Activated CD4-positive, alpha-beta T cell treated with anti-CD3 and anti-CD28 coated beads, Interleukin-10, Interleukin-2, amounts not matched to agents 100 ng/mL and 50 ng/mL, durations not matched to agents 16 hours and 8 hours (primary cell): ENCODE results near the gene CYP27A1.
"Not testable (repeated sequence)": the region's sequence is repeated elsewhere in the genome, so short reads cannot be mapped to it uniquely, and the experiment has no call there.

ENCODE experiments used
- DNase-seq: peaks from one replicate; pipeline ENCODE4 v3.0.0-alpha.2; 2020

CYP27A1 gene

DNA sequence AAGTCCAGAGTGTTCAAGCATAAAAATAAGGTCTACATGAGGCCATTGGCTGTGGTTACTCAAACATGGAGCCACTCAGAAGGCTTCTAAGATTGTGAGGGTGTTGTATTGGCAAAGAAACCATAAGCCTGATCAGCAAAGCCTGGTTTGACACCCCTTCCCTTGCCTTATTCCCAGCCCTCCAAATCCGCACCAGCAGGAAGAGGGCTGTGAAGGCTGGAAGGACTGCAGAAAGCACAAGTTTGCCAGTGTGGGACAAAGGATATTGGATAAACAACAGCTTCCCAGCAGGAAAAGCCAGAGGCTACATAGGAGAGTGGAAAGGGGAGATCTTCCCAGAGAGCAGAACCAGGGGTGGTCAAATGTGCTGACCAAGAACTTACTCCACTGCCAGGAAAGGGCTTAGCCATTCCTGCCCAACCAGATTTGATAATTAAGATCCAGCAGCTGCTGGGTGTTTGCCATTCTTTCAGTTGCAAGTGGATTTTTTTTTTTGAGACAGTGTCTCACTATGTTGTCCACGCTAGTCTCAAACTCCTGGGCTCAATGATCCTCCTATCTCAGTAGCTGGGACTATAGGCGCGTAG is 51.2 kb downstream of the CYP27A1 start:
- DNase-seq: no peak

DNA sequence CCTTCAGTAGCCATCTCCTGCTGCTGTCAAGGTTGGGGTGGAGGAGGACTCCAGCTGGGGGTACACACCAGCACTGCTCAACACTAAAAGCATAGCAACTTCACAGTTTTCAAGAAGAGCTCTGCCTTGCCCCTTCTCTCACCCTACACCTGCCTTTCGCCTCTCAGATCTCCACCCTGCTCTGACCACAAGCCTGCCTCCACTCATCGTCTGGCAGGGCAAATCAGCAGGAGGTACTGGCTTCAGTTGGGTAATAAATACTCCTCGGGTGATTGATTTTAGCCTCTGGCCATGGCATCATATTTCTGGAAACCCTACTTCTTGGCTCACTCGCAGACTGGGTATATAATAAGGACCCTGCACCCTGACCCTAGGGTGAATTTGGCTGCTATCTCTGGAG is 52.7 kb downstream of the CYP27A1 start:
- DNase-seq: no peak

DNA sequence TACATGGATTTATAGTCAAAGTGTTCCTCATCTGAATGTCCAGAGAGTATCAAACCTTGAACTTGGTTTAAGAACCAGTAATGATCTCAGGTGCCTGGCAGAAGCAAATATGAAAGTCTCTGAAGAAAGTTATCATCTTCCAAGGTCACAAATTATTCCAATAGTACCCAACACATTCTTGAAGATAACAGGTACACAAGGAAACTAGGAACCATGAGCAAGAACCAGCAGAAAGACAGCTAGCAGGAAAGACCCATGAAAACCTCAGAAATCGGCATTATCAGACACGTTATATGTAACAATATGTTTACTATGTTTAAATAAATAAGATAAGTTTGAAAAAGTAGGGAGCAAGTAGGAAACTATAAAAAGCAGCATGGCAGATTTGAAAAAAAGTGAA is 55.5 kb downstream of the CYP27A1 start:
- DNase-seq: no peak

DNA sequence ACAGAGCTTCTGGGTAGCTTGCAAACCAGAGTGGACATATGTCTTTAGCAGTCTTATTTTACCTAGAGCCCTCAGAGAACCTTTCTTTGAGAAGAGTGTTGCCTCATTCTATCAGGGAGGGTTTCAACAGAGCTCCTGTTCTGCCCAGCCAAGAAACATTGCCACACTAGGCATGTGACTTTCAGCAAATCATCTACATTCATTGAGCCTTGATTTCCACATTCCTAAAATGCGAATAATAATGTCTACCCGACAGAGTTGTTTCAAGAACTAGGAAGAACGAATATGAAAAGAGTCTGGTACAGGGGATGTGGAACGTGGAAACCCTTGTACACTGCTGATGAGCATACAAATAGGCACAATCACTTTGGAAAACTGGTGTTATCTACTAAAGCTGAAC is 57.5 kb downstream of the CYP27A1 start:
- no peak for DNase-seq

DNA sequence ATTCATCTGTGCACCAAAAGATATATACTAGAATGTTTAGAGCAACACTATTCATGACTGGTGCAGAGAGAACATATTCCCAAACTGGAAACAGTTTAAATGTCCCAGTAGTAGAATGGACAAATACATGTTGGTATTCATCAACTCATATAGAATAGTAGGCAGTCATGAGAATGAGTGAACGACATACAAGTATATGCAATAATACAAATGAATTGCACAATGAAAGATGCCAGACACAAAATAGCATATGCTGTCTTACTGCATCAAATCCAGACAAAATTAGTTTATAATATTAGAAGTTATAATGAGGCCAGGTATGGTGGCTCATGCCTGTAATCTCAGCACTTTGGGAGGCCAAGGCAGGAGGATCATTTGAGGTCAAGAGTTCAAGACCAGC is 57.9 kb downstream of the CYP27A1 start:
- no peak for DNase-seq

DNA sequence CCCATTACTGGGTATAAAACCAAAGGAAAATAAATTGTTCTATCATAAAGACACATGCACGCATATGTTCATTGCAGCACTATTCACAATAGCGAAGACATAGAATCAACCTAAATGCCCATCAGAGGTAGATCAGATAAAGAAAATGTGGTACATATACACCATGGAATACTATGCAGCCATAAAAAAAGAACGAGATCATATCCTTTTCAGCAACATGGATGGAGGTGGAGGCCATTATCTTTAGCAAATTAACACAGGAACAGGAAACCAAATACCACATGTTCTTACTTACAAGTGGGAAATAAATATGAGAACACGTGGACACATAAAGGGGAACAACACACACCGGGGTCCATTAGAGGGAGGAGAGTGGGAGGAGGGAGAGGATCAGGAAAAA is 62.4 kb downstream of the CYP27A1 start:
- not testable (repeated sequence) for DNase-seq

DNA sequence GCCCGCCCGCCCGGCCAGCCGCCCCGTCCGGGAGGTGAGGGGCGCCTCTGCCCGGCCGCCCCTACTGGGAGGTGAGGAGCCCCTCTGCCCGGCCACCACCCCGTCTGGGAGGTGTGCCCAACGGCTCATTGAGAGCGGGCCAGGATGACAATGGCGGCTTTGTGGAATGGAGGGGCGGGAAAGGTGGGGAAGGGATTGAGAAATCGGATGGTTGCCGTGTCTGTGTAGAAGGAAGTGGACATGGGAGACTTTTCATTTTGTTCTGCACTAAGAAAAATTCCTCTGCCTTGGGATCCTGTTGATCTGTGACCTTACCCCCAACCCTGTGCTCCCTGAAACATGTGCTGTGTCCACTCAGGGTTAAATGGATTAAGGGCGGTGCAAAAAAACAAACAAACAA is 65.0 kb downstream of the CYP27A1 start:
- not testable (repeated sequence) for DNase-seq

DNA sequence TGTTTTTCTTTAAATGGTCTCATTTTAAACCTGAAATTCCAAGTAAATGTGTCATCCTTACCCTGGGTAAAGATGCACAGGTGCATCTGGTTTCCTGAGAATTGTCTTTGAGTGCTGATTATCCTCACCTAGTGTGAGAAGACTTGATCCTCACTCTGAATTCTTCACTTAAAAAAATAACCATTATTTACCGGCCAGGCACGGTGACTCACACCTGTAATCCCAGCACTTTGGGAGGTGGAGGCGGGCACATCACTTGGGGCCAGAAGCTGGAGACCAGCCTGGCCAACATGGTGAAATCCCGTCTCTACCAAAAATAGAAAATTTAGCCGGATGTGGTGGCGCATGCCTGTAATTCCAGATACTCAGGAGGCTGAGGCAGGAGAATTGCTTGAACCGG is 67.8 kb downstream of the CYP27A1 start:
- DNase-seq: no peak

DNA sequence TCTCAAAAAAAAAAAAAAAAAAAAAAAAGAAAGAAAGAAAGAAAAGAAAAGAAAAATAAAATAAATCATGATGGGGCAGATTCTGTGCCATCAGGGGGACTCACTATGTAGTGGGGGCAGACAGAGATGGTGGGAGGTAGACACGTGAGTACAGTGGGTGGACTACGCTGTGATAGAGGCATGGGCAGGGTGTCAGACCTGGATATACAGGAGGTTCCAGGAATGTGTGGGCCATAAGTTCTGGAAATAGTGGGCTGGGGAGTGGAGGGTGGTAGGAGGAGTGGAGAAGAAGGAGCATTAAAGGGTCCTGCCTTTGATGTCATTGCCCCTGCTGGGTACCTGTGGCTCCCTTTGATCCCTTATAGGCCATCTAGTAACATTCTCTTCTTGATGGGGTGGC is 68.8 kb downstream of the CYP27A1 start:
- no peak for DNase-seq

DNA sequence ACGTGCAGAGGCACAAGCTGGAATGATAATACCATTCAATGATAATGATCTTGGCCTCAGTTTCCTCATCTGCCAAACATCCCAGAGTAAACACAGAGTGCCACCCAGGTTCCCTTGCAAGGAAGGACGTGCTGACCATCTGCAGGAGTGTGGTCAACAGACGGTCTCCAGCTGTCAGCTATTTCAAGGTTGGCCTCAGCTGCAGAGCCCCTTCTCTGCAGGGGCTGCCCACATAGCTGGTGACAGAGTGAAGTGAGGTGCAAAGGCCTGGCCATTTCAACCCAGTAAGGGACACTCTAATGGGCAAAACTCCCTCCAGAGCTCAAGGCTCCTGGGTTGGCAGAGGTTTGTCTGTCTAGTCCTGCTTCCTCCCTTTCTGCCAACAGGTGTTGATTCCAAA is 69.3 kb downstream of the CYP27A1 start:
- no peak for DNase-seq

DNA sequence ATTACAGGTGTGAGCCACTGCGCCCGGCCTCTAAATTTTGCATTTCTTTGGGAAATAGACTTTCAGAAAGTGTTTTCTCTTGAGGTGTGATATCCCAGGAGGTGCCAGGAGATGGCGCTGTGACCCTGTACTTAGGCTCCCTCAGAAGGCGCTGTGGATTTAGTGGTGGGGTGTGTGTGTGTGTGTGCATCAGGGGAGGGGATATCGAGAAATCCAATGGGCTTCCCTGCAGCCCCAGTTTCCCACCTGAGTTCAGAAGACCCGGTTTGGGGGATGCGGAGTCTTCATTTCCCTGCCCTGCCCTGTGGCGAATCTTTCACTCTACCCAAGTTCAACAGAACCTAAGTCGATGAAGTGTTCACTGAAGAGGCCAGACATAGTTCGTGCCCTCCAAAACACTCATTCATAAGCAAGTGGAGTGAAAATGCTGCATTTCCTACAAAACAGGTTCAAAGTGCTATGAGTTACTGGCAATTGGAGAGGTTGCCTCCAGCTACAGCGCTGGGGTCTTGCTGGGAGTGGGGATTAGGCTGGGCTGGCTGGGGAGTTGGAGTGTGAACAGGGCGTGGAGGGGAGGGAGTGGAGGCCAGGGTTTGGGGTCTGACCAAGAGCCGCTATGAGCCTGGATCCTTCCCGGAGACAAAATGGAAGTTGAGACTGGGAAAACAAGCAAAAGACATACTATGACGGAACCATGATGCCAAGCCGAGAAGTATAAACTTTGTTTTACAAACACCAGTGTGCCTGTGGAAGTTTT is 71.1 kb downstream of the CYP27A1 start:
- DNase-seq: peak; percentile 61

DNA sequence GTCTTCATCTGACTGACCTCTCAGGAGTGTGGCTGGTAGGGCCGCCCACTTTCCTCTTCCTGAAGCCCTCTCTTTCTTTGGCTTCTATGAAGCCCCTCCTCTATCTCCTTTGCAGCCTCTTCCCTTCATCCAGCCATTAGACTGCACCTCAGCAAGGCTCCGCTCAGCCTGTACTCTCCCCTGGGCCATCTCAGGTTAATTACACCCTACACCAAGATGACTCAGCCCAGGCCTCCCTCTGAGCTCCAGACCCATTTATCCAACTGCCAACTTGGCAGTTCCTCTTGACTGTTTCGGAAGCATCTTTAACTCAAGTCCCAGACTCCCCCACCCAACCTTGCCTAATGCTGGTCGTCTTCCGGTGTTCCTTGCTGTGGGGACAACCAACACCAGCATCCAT is 71.8 kb downstream of the CYP27A1 start:
- no peak for DNase-seq

DNA sequence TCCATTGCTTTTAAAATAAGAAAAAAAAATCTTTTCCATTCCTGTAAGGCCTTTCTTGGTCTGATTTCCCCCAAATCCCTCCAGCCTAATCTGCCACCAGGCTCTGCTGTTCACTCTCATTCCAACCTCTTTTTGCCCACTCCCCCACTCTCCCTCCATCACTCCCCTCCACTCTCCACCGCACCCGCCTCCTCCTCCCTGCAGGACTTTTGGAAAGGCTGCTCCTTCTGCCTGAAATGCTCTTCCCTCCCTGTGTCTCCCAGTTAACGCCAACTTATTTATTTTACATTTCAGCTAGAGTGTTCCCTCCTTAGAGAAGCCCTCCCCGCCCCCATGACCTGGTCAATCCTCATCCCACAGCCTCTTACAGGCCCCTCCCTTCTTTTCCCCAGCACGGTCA is 72.9 kb downstream of the CYP27A1 start:
- no peak for DNase-seq

DNA sequence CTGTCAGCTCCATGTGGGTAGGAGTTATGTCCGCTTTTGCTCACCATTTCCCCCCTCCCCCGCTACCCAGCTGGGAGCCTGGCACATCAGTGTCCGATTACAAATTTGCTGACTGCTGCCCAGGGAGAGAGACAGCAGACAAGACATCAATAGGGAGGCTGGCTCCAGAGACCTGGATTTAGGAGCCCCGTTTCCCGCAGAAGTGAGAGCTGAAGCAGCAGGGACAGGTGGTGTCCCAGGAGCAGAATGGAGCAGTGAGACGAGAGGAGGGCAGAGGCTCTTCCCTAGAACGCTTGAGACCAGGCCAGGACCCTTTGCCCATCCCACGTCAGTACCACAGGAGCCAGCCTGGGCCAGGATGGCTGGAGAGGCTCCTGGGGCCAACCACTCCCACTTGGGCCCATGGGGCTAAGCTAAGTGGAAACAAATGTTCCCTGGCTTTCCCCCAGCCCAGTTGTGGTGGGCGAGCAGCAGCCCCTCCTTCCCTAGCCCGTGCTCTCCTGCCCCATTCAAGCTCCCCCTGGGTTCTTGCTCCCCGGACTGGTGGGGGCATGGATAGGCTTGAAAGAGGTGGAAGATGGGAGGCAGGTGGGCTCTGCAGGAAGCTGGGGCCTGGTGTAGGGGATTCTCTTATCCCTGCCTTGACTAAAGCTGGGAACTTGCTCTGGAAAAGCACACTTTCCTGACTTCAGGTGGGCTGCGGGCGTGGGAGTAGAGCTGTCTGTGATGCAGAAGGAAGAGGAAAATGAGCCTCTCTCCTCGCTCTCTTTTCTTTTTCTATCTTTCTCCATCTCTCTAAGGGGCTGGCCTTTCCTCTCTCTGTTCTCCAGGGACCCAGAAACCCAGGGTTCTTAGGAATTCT is 73.6 kb downstream of the CYP27A1 start:
- no peak for DNase-seq

DNA sequence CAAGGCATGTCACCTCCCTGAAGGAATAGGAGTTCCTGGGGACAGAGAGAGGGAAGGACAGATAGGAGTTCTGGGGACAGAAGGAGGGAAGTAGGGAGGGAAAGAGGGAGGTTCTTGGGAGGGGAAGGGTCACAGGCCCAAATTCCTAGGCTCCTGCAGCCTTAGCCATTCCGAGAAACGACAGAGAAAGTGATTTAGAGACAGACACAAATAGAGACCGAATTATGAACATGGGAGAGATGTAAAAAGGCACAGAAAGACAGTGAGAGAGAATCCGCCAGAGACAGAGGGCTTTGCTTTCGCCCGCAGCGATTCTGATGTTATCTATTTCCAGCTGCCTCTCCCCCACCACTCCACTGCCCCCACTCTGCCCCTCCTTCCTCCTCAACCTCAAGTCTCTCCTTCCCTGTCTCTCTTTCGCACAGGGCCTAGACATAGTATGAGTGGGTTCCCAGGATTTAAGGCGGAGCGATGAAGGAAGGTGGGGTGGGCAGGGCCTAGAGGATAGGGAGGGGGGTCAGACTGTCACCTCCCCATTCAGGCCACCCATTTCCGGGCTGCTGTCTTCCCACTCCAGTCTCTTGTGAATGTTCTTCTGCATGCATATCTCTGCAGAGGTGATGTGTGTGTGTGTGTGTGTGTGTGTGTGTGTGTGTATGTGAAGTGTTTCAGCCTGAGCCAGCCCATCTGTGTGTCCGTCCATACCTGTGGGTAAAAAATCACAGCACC is 74.4 kb downstream of the CYP27A1 start:
- no peak for DNase-seq

DNA sequence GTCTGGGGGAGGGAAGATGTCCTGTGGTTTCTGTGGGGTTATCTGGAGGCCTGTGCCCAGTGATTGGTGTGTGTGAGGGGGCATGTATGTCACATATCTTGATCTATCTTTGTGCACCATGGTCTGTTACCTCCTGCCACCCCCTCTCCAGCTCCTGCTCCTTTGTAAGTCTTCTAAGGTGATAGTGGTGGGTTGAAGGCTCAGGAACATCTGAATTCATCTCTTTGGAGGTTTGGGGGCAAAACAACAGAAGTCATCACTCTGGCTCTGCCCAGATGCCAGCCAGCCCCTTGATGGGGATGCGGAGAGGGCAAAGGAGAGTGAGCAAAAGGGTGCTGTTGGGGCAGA is 74.9 kb downstream of the CYP27A1 start:
- DNase-seq: no peak

DNA sequence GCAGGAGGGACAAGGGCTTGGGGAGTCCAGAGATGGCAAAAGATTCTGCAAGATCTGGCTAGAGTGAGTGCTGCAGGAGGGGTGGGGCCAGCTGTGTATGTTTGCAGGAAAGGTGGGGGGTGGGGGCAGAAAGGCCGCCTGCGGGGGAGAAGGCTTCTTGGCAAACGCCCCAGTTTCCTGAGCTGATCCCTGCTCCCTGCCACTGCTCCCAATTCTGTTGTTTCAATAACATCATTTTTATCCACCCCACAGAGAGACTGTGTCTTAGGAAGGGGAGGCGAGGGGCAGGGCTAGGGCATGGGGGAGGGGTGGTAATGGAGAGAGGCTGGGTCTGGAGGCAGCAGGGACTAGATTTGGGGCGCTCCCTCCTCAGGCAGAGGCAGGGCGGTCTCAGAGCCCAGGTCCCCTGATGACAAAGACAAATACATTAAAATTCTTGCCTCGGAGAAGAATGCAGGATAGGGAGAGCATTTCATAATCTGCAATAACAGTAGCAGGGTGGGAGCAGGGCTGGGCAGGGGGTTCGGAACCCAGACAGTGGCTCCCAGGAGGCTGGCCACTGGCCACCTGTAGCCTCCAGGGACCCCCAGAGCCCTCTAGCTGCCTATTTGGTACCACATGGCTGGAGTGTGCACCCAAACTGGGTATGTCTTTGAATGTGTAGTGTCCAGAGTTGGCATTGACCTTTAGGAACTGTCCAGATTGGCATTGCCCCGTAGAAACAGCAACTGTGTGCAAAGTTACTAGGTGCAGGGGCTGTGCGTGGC is 75.6 kb downstream of the CYP27A1 start:
- no peak for DNase-seq

DNA sequence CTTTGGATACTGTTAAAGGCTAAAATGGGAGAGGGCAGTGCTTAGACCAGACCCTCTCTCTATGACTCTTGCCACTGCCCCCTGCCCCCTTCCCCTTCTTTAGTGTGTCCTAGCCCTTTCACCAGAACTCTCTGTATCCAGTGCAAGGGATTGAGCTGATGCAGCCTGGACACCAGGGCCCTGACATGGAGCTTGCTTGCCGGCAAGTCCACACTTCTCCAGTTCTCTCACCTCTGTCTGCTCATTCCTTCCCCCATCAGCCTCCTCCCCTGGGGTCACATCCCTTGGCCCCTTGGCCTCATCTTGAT is 76.1 kb downstream of the CYP27A1 start:
- no peak for DNase-seq

DNA sequence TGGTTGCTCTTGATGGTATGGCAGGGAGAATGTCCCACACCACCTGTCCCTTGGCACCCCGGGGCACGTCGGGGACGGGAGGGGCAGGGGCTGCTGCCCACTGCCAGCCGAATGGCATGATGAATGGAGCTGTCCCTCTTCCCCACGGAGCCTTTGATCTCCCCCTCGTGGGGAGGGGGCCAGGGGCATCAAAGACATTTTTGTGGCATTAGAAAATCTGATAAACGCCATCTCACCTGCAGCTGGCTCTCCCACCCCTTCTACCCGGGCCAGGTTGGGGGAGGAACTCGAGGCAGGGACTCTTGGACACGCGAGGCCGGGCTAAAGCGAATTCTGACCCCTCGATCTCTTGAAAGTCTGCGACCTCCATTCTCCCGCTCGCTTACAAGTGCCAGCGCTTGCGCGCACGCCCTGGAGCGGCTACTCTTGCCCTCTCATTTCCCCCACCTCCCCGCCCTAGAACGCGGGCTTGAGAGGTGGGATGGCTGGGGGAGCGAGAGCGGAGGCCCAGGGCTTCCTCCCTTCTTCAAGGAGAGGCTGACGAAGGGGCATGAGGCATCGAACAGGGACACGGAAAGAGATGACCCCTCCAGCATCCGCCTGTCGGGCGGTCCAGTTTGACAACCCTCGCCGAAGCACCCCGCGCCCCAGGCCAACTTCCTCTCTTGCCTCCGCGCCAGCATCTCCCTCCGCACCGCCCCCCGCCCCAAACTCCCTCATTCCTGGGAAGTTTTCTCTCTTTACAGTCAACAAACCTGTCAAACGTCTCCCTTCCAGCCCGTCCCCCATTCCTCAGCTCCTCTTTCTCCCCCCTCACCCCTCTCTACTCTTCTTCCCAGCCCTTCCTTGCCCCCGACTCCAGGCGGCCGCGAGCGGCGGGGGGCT is 77.0 kb downstream of the CYP27A1 start:
- DNase-seq: no peak

DNA sequence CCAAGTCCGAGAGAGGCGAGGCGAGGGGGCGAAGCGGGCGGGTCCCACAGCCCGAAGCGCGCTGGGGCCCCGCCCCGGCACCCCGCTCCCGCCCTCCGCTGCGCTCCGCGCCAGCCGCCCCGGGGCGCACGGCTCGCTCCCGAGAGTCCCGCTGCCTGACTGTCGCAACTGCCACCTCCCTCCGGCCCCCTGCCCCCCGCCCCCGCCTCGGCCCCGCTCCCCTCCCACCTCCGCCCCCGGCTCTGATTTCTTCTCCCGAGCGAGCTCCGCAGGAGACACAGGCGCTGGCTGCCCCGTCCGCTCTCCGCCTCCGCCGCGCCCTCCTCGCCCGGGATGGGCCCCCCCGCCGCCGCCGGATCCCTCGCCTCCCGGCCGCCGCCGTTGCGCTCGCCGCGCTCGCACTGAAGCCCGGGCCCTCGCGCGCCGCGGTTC is 77.6 kb downstream of the CYP27A1 start, which contains the start of gene WNT6:
Gene WNT6, plus strand, starts transcription at position 250 of the 432 bp plus-strand sequence. CDS start 233 bp downstream, outside the sequence.
- no peak for DNase-seq
